ENCODE data around the gene LMF2.

Gene LMF2

GRCh38 chr22:50460938-50461337, 46.6 kb downstream of the LMF2 start:
- no peak for DNase-seq

GRCh38 chr22:50459496-50460140, 47.9 kb downstream of the LMF2 start:
- DNase-seq: no peak

DNA sequence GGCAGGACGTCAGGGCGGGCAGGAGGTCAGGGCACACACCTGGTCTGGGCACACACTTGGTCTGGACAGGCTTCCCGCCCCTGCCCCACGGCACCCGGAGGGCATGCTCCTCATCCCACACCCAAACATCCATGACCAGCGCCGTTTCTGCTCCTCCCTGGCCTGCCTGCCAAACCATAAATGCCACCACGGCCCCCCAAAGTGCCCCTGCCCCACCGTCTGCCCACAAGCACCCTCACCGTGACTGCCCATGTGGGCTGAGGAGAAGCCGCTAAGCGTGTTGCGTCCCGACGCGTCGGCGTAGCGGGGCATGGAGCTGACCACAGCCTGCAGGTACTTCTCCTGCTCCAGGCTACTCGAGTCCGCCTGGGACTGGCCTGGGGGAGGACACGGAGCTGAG, 48.5 kb downstream of the LMF2 start:
- DNase-seq: no peak

DNA sequence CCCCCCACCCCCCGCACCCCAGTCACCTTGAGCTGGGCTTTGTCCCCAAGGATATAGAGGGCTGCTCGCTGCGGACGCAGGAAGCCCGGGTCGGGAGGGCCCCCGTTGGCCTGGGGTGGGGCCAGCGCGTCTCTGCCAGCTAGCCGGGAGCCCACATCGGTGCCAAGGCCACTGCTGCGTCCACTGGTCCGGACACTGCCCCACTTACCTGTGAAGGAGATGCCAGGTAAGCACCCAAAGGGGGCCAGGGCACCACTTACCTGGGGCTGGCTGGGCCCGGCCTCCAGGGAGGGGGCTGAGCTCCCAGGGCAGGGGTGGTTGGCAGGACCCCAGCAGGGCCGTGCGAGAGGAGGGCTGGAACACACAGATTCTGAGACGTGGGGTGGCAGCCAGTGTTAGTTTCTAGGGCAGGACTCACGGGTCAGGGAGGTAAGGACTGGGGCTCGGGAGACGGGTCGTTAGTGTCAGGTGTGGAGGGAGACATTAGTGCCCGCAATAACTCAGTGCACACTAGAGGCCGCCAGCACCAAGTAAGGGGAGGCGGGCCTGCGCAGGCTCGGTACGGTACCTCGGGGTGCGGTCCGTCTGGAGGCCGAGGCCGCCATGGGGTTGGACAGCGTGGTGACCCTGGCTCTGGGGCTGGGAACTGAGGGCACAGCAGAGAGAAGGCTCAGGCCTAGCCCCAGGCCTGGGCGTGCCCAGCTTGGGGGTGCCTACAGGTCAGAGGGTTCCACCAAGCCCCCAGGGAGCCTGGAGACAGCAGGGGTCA, 50.9 kb downstream of the LMF2 start:
- no peak for DNase-seq

GRCh38 chr22:50456026-50456425, 51.5 kb downstream of the LMF2 start:
- DNase-seq: no peak

GRCh38 chr22:50455201-50455600, 52.3 kb downstream of the LMF2 start:
- DNase-seq: no peak

DNA sequence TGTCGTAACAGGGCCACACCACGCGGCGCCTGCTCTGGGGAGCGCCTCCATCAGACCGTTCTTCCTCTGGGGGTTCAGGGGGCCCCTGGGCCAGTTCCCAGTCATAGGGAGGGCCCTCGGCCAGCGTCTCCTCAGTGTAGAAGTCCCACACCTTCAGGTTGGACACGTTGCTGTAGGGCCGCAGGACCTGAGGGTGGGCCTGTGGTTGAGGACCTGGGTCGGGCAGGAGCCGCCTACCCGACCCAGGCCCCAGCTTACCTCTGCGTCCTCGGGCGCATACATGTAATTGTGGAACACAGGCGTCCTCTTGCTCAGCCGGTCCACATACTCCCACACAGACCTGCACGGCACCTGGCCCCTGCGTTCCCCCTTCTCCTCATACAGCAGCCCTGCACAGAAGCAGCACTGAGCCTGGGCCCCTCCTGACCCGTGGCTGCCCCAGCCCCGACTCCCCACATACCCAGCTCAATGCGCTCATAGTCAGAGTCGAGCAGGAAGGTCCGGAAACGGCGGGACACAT, 52.9 kb downstream of the LMF2 start:
- DNase-seq: no peak

Data from stimulated activated CD4-positive, alpha-beta T cell treated with anti-CD3 and anti-CD28 coated beads, Interleukin-15, amount 100 ng/mL, for 24 hours (primary cell).